ENCODE measurements around the gene SAPCD2. TPM values are rescaled to one million over a fixed set of nuclear protein-coding genes. Genes with fewer than 3 reads are reported as not detected.

The SAPCD2 gene
- polyA plus RNA-seq, 1 donor from 2014 or later = 0.22 TPM

DNA sequence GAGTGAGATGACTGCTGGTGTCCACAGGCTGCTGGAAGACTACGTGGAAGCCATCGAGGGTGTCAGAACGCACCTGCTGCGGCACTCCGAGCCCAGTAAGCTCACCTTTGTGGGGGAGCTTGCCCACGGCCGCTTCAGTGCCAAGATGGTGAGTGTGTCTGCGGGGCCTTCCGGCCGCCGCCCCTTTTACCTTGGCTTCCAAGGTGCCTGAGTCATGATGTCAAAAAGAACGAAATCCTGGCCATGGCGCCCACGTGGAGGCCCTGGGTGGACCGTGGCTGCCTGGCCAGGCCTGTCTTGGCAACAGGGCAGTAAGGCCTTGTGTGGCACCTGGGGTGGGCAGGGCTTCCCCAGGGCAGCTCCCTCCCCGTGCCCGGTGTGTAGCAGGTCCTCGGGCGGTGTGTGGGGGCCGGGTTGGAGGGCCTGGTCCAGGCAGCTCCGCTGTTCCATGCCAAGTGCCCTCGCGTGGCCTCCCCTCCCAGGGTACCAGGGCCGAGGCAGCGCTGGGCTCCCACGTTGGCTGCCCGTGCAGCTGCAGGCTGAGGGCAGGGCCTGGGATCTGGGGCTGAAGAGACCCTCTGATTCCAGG, 36.4 kb upstream of the SAPCD2 start:
- H4K20me1 ChIP-seq (ENCODE audit: insufficient read depth) = no peaks in the 10 kb centered on the region
- H3K27me3 ChIP-seq (ENCODE audit: insufficient read depth, low read depth, low read length) = no peaks in the 10 kb centered on the region
- no peaks in the 10 kb centered on the region for H3K79me2 ChIP-seq (replicated peaks; ENCODE audit: insufficient read depth, low read length)
- H3K9me3 ChIP-seq (ENCODE audit: low read length) = no peaks in the 10 kb centered on the region
- no peak overlapping the region for H3K27ac ChIP-seq (ENCODE audit: low read length)
- no peak overlapping the region for H2AFZ ChIP-seq (ENCODE audit: low read depth, low read length)
- H3K36me3 ChIP-seq (ENCODE audit: insufficient read depth, low read length) = peaks cover 10% of the 10 kb centered on the region
- TF ChIP-seq, protein P1, sequence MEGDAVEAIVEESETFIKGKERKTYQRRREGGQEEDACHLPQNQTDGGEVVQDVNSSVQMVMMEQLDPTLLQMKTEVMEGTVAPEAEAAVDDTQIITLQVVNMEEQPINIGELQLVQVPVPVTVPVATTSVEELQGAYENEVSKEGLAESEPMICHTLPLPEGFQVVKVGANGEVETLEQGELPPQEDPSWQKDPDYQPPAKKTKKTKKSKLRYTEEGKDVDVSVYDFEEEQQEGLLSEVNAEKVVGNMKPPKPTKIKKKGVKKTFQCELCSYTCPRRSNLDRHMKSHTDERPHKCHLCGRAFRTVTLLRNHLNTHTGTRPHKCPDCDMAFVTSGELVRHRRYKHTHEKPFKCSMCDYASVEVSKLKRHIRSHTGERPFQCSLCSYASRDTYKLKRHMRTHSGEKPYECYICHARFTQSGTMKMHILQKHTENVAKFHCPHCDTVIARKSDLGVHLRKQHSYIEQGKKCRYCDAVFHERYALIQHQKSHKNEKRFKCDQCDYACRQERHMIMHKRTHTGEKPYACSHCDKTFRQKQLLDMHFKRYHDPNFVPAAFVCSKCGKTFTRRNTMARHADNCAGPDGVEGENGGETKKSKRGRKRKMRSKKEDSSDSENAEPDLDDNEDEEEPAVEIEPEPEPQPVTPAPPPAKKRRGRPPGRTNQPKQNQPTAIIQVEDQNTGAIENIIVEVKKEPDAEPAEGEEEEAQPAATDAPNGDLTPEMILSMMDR (IDR thresholded peaks at IDR 0.05; ENCODE audit: poor library complexity, severe bottlenecking) = no peak
- TF ChIP-seq POLR2AphosphoS5 (IDR thresholded peaks at IDR 0.05) (no peak), RAD21 (conservative IDR thresholded peaks at IDR 0.05) (no peak), SMC3 (conservative IDR thresholded peaks at IDR 0.05; ENCODE audit: poor library complexity) (no peak), EZH2 (IDR thresholded peaks at IDR 0.05; ENCODE audit: borderline replicate concordance, insufficient read depth, low read length, poor library complexity, severe bottlenecking) (no peak), TAF1 (IDR thresholded peaks at IDR 0.05; ENCODE audit: low read depth) (no peak), EP300 (conservative IDR thresholded peaks at IDR 0.05; ENCODE audit: poor library complexity, severe bottlenecking) (no peak), MXI1 (conservative IDR thresholded peaks at IDR 0.05; ENCODE audit: poor library complexity, severe bottlenecking) (no peak)
- TF ChIP-seq, protein P2, sequence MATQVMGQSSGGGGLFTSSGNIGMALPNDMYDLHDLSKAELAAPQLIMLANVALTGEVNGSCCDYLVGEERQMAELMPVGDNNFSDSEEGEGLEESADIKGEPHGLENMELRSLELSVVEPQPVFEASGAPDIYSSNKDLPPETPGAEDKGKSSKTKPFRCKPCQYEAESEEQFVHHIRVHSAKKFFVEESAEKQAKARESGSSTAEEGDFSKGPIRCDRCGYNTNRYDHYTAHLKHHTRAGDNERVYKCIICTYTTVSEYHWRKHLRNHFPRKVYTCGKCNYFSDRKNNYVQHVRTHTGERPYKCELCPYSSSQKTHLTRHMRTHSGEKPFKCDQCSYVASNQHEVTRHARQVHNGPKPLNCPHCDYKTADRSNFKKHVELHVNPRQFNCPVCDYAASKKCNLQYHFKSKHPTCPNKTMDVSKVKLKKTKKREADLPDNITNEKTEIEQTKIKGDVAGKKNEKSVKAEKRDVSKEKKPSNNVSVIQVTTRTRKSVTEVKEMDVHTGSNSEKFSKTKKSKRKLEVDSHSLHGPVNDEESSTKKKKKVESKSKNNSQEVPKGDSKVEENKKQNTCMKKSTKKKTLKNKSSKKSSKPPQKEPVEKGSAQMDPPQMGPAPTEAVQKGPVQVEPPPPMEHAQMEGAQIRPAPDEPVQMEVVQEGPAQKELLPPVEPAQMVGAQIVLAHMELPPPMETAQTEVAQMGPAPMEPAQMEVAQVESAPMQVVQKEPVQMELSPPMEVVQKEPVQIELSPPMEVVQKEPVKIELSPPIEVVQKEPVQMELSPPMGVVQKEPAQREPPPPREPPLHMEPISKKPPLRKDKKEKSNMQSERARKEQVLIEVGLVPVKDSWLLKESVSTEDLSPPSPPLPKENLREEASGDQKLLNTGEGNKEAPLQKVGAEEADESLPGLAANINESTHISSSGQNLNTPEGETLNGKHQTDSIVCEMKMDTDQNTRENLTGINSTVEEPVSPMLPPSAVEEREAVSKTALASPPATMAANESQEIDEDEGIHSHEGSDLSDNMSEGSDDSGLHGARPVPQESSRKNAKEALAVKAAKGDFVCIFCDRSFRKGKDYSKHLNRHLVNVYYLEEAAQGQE (IDR thresholded peaks at IDR 0.05; ENCODE audit: borderline replicate concordance) = no peak
- H3K9ac ChIP-seq (ENCODE audit: low read length) = no peak overlapping the region
- H3K4me3 ChIP-seq (ENCODE audit: low read length) = no peak overlapping the region
- H3F3A ChIP-seq (ENCODE audit: insufficient read depth, low read length, poor library complexity, severe bottlenecking) = no peaks in the 10 kb centered on the region
- no peak overlapping the region for H3K4me2 ChIP-seq (ENCODE audit: low read length)
- no peaks in the 10 kb centered on the region for H3K9me2 ChIP-seq (ENCODE audit: insufficient read depth, low read length)

DNA sequence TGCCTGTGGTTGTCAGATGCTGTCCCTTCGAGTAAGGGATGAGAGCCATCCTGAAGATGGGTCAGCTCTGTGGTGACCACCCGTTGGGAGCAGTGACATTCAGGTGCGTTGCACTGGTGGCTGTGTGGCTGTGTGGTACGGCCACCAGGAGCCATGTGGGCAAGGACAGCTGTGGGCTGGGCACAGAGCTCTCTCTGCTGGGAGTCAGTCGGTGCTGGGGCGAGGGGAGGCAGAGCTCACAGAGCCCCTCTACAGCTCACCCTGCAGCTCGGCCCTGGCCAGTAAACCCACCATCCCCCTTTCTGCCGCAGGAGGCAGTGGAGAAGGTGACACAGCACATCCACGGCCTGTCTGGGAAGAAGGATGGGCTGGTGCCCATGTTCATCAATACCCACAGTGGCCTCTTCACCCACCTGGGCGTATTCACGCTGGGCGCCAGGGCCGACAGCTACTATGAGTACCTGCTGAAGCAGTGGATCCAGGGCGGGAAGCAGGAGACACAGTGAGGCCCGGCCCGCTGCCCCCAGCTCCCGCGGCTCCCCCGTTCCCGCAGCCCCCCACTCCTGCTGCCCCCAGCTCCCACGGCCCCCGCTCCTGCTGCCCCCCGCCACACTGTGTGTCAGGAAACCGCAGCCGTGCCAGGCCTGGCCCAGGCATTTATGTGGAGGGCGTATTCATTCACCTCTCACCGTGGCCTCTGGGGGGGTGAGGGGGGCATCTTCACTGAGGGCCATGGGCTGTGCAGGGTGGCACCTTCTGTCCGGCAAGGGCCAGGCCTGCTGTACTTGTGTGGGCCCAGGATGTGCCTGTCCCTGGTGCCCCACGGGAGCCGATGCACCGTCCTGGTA, 35.7 kb upstream of the SAPCD2 start:
- H3K27ac ChIP-seq (ENCODE audit: low read length) = no peak overlapping the region
- no peak overlapping the region for H3K9ac ChIP-seq (ENCODE audit: low read length)
- no peak overlapping the region for H3K4me3 ChIP-seq (ENCODE audit: low read length)
- H3K36me3 ChIP-seq (ENCODE audit: insufficient read depth, low read length) = peaks cover 16% of the 10 kb centered on the region
- no peak overlapping the region for H2AFZ ChIP-seq (ENCODE audit: low read depth, low read length)
- H3K4me2 ChIP-seq (ENCODE audit: low read length) = no peak overlapping the region
- no peaks in the 10 kb centered on the region for H4K20me1 ChIP-seq (ENCODE audit: insufficient read depth)
- H3K79me2 ChIP-seq (replicated peaks; ENCODE audit: insufficient read depth, low read length) = no peaks in the 10 kb centered on the region
- no peaks in the 10 kb centered on the region for H3K9me3 ChIP-seq (ENCODE audit: low read length)
- H3K9me2 ChIP-seq (ENCODE audit: insufficient read depth, low read length) = no peaks in the 10 kb centered on the region
- TF ChIP-seq MXI1 (conservative IDR thresholded peaks at IDR 0.05; ENCODE audit: poor library complexity, severe bottlenecking) (no peak), EP300 (conservative IDR thresholded peaks at IDR 0.05; ENCODE audit: poor library complexity, severe bottlenecking) (no peak), EZH2 (IDR thresholded peaks at IDR 0.05; ENCODE audit: borderline replicate concordance, insufficient read depth, low read length, poor library complexity, severe bottlenecking) (no peak), TAF1 (IDR thresholded peaks at IDR 0.05; ENCODE audit: low read depth) (no peak), RAD21 (conservative IDR thresholded peaks at IDR 0.05) (no peak), SMC3 (conservative IDR thresholded peaks at IDR 0.05; ENCODE audit: poor library complexity) (no peak), POLR2AphosphoS5 (IDR thresholded peaks at IDR 0.05) (no peak)
- TF ChIP-seq, protein P2 (IDR thresholded peaks at IDR 0.05; ENCODE audit: borderline replicate concordance) = no peak
- TF ChIP-seq, protein P1 (IDR thresholded peaks at IDR 0.05; ENCODE audit: poor library complexity, severe bottlenecking) = no peak
- no peaks in the 10 kb centered on the region for H3F3A ChIP-seq (ENCODE audit: insufficient read depth, low read length, poor library complexity, severe bottlenecking)
- H3K27me3 ChIP-seq (ENCODE audit: insufficient read depth, low read depth, low read length) = no peaks in the 10 kb centered on the region
